ENCODE measurements around the gene SELENBP1. TPM values are rescaled to one million over a fixed set of nuclear protein-coding genes. Genes with fewer than 3 reads are reported as not detected.

Gene SELENBP1
- total RNA-seq, 2 donors from 2014 or later: 41.7 to 43.6 TPM

GRCh38 chr1:151386002-151386401 lies 13.5 kb upstream of the SELENBP1 start:
- Histone ChIP-seq H3K27ac (no peak overlapping the region), H3K36me3 (no peaks in the 10 kb centered on the region), H3K27me3 (no peaks in the 10 kb centered on the region), H3K4me1 (no peaks in the 10 kb centered on the region), H3K9me3 (no peaks in the 10 kb centered on the region), H3K4me3 (no peak overlapping the region)
- no peak for DNase-seq (ENCODE audit: low spot score)
- TF ChIP-seq, protein P1, sequence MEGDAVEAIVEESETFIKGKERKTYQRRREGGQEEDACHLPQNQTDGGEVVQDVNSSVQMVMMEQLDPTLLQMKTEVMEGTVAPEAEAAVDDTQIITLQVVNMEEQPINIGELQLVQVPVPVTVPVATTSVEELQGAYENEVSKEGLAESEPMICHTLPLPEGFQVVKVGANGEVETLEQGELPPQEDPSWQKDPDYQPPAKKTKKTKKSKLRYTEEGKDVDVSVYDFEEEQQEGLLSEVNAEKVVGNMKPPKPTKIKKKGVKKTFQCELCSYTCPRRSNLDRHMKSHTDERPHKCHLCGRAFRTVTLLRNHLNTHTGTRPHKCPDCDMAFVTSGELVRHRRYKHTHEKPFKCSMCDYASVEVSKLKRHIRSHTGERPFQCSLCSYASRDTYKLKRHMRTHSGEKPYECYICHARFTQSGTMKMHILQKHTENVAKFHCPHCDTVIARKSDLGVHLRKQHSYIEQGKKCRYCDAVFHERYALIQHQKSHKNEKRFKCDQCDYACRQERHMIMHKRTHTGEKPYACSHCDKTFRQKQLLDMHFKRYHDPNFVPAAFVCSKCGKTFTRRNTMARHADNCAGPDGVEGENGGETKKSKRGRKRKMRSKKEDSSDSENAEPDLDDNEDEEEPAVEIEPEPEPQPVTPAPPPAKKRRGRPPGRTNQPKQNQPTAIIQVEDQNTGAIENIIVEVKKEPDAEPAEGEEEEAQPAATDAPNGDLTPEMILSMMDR (IDR thresholded peaks at IDR 0.05): no peak

GRCh38 chr1:151384584-151384983 lies 12.1 kb upstream of the SELENBP1 start:
- no peaks in the 10 kb centered on the region for H3K9me3 ChIP-seq
- TF ChIP-seq, protein P1 (IDR thresholded peaks at IDR 0.05): no peak
- H3K36me3 ChIP-seq: no peaks in the 10 kb centered on the region
- H3K27ac ChIP-seq: no peak overlapping the region
- H3K4me1 ChIP-seq: no peaks in the 10 kb centered on the region
- no peaks in the 10 kb centered on the region for H3K27me3 ChIP-seq
- no peak overlapping the region for H3K4me3 ChIP-seq
- DNase-seq (ENCODE audit: low spot score): no peak

GRCh38 chr1:151377150-151377884 lies 4.8 kb upstream of the SELENBP1 start:
- Histone ChIP-seq H3K36me3 (no peaks in the 10 kb centered on the region), H3K27me3 (no peaks in the 10 kb centered on the region), H3K4me1 (peaks cover 0 to 14% of the 10 kb centered on the region in 2 donors), H3K9me3 (no peaks in the 10 kb centered on the region), H3K27ac (no peak overlapping the region), H3K4me3 (no peak overlapping the region)
- no peak for DNase-seq (ENCODE audit: low spot score)
- TF ChIP-seq, protein P1 (IDR thresholded peaks at IDR 0.05): no peak

- H3K4me3 ChIP-seq: no peak overlapping the region
- H3K9me3 ChIP-seq: no peaks in the 10 kb centered on the region
- no peak for DNase-seq (ENCODE audit: low spot score)
- no peaks in the 10 kb centered on the region for H3K36me3 ChIP-seq
- TF ChIP-seq, protein P1 (IDR thresholded peaks at IDR 0.05): no peak
- H3K27ac ChIP-seq: no peak overlapping the region
- H3K4me1 ChIP-seq: peaks cover 0 to 56% of the 10 kb centered on the region in 2 donors
- H3K27me3 ChIP-seq: no peaks in the 10 kb centered on the region
These were observed 691 bp upstream of the SELENBP1 start for GRCh38 chr1:151373196-151373595.

- Histone ChIP-seq H3K36me3 (peaks cover 1% of the 10 kb centered on the region), H3K4me1 (peaks cover 0 to 64% of the 10 kb centered on the region in 2 donors), H3K9me3 (no peaks in the 10 kb centered on the region), H3K27ac (peak overlapping the region; percentile 78 to 79), H3K27me3 (no peaks in the 10 kb centered on the region), H3K4me3 (peak overlapping the region; percentile 17 to 47)
- TF ChIP-seq, protein P1 (IDR thresholded peaks at IDR 0.05): no peak
- peak; percentile 74 for DNase-seq (ENCODE audit: low spot score)
These were observed 991 bp downstream of the SELENBP1 start for GRCh38 chr1:151371370-151372057.
